Tibial nerve (tissue), 4 donors: ENCODE data around the gene TMPRSS7. TPM values are rescaled to one million over a fixed set of nuclear protein-coding genes. Genes with fewer than 3 reads are reported as not detected.
A peak's percentile ranks its signal among the peaks of the same experiment; 100 is the strongest.

Source experiments
- DNase-seq, 2 donors: peaks; one replicate each; pipeline ENCODE4 v3.0.0-alpha.2; 2019; ENCODE audit warnings: low spot score in 2 of 2
- H3K27ac ChIP-seq, 4 donors: fragments of 200-600 bp; sonication (generic) in 3 of 4; one replicate each; pipeline ENCODE4 v1.5.1; 2017 to 2019; ENCODE audit warnings: mild to moderate bottlenecking in 1 of 4
- H3K27me3 ChIP-seq, 2 donors: fragments of 200-600 bp; sonication (generic) in 1 of 2; one replicate each; pipeline versions ENCODE4 v1.5.1 to v1.6.0; 2017 to 2019
- H3K36me3 ChIP-seq, 3 donors: fragments of 200-600 bp; sonication (generic); one replicate each; pipeline ENCODE4 v1.5.1; 2018 to 2019
- H3K4me1 ChIP-seq, 4 donors: fragments of 200-600 bp; sonication (generic) in 3 of 4; one replicate each; pipeline ENCODE4 v1.5.1; 2017 to 2019
- H3K4me3 ChIP-seq, 4 donors: fragments of 200-600 bp; sonication (generic) in 3 of 4; one replicate each; pipeline ENCODE4 v1.5.1; 2017 to 2019; ENCODE audit warnings: mild to moderate bottlenecking in 1 of 4, moderate library complexity in 1 of 4
- H3K9me3 ChIP-seq, 4 donors: fragments of 200-600 bp; sonication (generic) in 3 of 4; one replicate each; pipeline ENCODE4 v1.5.1; 2017 to 2019
- EP300 ChIP-seq, 2 donors: sonication (generic); formaldehyde crosslinking; IDR thresholded peaks; one replicate each; pipeline ENCODE4 v1.6.1; 2017; ENCODE audit warnings: antibody characterized with exemption in 2 of 2, mild to moderate bottlenecking in 1 of 2
- POLR2A ChIP-seq, 2 donors: fragments of 450-650 bp; IDR thresholded peaks; one replicate each; pipeline ENCODE4 v1.6.1; 2017; ENCODE audit warnings: antibody characterized with exemption in 2 of 2, mild to moderate bottlenecking in 2 of 2, moderate library complexity in 2 of 2
- WGBS, 2 donors: methylation state at CpG; one replicate each; pipeline ENCODE4 v1.1.5; 2018; 5-methylcytosine and 5-hydroxymethylcytosine counted together
- total RNA-seq, 4 donors: library from RNA; depleted of rRNA; stranded (reverse); fragments of >200 nt; gene quantifications; one replicate each; pipeline ENCODE4 v1.1.0, GENCODE V29; 2016
- TF ChIP-seq, protein P1 (sequence below), 5 experiments: fragments of 200-600 bp in 3 of 5; fragments of 450-650 bp in 2 of 5; sonication (generic) in 3 of 5; IDR thresholded peaks; one replicate each; pipeline ENCODE4 v1.5.1; 2016 to 2019; ENCODE audit warnings: antibody characterized with exemption in 5 of 5, mild to moderate bottlenecking in 3 of 5, moderate library complexity in 2 of 5

Gene TMPRSS7
- total RNA-seq, 4 donors from 2014 or later = not detected

DNA sequence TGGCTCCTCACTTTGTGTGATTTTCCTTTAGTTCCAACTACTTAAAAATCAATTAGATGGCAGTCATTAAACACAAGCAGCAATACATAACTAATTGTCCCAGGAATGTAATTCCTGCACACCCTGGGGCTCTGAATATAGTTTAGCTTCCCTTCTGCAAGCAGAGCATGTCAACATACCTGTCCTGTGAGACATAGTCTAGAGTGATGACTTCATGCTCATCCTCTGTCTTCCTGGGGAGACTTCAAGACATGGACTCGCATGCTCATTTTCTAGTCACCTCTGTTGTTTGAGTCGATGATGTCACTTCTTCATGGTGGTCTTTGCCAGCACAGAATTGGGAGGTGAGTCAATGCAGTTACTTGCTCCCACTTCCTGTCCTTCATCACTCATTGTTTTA lies 67.4 kb downstream of the TMPRSS7 start:
- no peak overlapping the region for H3K4me3 ChIP-seq
- DNase-seq = no peak
- H3K27me3 ChIP-seq = no peaks in the 10 kb centered on the region
- H3K9me3 ChIP-seq = no peaks in the 10 kb centered on the region
- 85 to 90% methylated on average over 2 of the region's 2 CpGs for WGBS, 2 donors
- H3K36me3 ChIP-seq = no peaks in the 10 kb centered on the region
- no peaks in the 10 kb centered on the region for H3K4me1 ChIP-seq
- TF ChIP-seq POLR2A (IDR thresholded peaks at IDR 0.05) (no peak), EP300 (IDR thresholded peaks at IDR 0.05) (no peak)
- TF ChIP-seq, protein P1, sequence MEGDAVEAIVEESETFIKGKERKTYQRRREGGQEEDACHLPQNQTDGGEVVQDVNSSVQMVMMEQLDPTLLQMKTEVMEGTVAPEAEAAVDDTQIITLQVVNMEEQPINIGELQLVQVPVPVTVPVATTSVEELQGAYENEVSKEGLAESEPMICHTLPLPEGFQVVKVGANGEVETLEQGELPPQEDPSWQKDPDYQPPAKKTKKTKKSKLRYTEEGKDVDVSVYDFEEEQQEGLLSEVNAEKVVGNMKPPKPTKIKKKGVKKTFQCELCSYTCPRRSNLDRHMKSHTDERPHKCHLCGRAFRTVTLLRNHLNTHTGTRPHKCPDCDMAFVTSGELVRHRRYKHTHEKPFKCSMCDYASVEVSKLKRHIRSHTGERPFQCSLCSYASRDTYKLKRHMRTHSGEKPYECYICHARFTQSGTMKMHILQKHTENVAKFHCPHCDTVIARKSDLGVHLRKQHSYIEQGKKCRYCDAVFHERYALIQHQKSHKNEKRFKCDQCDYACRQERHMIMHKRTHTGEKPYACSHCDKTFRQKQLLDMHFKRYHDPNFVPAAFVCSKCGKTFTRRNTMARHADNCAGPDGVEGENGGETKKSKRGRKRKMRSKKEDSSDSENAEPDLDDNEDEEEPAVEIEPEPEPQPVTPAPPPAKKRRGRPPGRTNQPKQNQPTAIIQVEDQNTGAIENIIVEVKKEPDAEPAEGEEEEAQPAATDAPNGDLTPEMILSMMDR (IDR thresholded peaks at IDR 0.05) = no peak
- H3K27ac ChIP-seq = no peak overlapping the region

DNA sequence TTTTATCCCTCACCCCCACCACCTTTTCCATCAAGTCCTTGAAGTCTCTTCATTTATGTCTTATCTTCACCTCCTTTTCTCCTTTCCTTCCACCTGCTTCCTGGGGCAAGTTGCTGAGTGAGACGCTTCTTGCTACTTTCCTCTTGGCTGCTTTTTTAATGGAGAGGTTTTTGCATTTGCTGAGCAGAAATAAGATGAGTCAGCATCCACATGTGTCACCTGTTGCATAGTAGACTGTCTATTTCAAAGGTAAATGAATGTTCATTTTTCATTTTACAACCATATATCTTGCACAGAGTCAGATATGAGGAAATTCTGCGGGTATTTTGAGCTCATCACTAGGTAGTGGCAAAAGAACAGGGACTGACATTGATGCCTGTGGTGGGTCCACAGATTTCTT lies 70.2 kb downstream of the TMPRSS7 start:
- Histone ChIP-seq H3K4me3 (no peak overlapping the region), H3K4me1 (no peaks in the 10 kb centered on the region), H3K9me3 (no peaks in the 10 kb centered on the region), H3K27me3 (no peaks in the 10 kb centered on the region), H3K27ac (no peak overlapping the region), H3K36me3 (no peaks in the 10 kb centered on the region)
- 91 to 96% methylated on average over 2 of the region's 2 CpGs for WGBS, 2 donors
- no peak for TF ChIP-seq POLR2A (IDR thresholded peaks at IDR 0.05)
- TF ChIP-seq EP300 (IDR thresholded peaks at IDR 0.05) = no peak
- TF ChIP-seq, protein P1 (IDR thresholded peaks at IDR 0.05) = no peak
- no peak for DNase-seq

DNA sequence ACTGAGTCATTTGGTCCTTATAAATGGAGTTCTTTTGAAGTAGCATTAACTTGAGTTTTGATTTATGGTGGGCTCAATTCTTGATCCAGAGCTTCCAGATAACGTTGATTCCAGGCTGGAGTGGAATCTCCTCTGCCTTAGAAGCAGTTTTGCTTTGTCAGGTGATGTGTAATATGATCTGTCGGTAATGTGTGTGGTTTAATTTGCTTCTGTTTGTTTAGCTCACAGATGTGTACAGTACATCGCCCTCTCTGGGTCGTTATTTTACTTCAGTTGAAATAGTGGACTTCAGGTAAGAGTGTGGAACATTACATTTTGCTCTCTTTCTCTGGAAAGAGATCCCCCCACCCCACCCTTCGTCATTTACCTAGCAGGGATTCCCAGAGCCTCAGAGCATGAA lies 74.8 kb downstream of the TMPRSS7 start:
- TF ChIP-seq, protein P1 (IDR thresholded peaks at IDR 0.05) = no peak
- TF ChIP-seq EP300 (IDR thresholded peaks at IDR 0.05) (no peak), POLR2A (IDR thresholded peaks at IDR 0.05) (no peak)
- 75 to 82% methylated on average over 5 of the region's 5 CpGs for WGBS, 2 donors
- H3K4me3 ChIP-seq = no peak overlapping the region
- no peaks in the 10 kb centered on the region for H3K36me3 ChIP-seq
- H3K4me1 ChIP-seq = no peaks in the 10 kb centered on the region
- DNase-seq = no peak
- H3K9me3 ChIP-seq = no peaks in the 10 kb centered on the region
- no peak overlapping the region for H3K27ac ChIP-seq
- no peaks in the 10 kb centered on the region for H3K27me3 ChIP-seq

DNA sequence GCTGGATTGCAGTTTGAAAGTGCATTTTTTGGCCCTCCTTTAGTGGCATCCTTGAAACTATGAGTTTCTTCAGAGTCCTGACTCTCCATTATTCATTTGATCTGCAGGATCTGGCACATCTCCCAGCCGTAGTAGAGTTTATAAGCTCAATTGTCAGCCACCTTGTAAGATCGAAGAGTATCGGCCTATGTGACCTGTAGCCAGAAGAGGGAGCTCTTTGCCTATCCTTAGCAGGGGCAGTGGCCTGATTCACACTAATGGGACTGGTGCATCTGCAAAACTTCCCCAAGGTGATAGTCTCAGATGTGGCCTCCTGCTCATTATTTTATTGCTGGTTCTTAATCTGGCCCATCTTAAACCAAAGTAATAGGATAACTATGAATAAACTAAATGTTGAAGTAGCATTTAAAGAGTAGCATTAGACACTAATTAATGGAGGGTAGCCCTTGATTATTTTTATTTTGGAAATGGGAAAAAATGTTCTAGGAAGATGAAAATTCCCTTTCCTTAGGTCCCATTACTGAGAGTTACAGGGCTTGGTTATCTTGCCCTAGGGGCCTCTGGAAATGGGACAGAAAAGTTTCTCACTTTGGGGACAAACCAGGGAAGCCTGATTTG lies 77.4 kb downstream of the TMPRSS7 start:
- 12 to 34% methylated on average over 3 of the region's 3 CpGs for WGBS, 2 donors
- Histone ChIP-seq H3K4me3 (no peak overlapping the region), H3K27ac (no peak overlapping the region), H3K4me1 (peaks cover 0 to 14% (median 0%) of the 10 kb centered on the region in 4 donors), H3K9me3 (no peaks in the 10 kb centered on the region), H3K36me3 (no peaks in the 10 kb centered on the region), H3K27me3 (no peaks in the 10 kb centered on the region)
- peak in 1 of 2 donors; percentile 53 for DNase-seq
- TF ChIP-seq POLR2A (IDR thresholded peaks at IDR 0.05) (no peak), EP300 (IDR thresholded peaks at IDR 0.05) (no peak)
- TF ChIP-seq, protein P1 (IDR thresholded peaks at IDR 0.05) = peak; percentile 44 to 63 (median 58)

DNA sequence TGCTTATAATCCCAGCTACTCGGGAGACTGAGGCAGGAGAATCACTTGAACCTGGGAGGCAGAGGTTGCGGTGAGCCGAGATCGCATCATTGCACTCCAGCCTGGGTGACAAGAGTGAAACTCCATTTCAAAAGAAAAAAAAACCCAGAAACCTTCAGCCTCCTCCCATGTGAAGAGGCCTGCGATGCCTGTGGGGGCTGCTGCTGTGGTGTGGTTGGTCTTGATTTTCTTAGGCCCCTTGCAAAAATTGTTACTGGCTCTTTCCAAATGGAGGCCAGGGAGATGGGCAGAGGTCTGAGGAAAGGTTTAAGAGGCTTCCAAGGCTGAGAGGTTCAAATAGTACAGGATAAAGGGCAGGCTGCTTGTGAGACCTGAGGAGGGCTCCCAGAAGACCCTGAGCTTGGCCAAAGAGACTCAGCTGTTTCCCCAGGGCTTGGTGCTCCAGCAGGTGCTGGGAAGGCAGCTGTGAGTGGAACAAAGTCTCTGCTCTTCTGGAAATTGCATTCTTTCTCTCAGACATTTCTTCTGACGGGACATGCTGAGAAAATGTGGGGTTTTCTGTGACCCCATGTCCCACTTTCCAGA lies 80.1 kb downstream of the TMPRSS7 start:
- H3K4me1 ChIP-seq = peaks cover 0 to 28% (median 2%) of the 10 kb centered on the region in 4 donors
- no peaks in the 10 kb centered on the region for H3K9me3 ChIP-seq
- no peaks in the 10 kb centered on the region for H3K27me3 ChIP-seq
- no peak for DNase-seq
- TF ChIP-seq, protein P1 (IDR thresholded peaks at IDR 0.05) = no peak
- TF ChIP-seq POLR2A (IDR thresholded peaks at IDR 0.05) = no peak
- 91 to 97% methylated on average over 6 of the region's 6 CpGs for WGBS, 2 donors
- H3K4me3 ChIP-seq = no peak overlapping the region
- H3K36me3 ChIP-seq = no peaks in the 10 kb centered on the region
- H3K27ac ChIP-seq = no peak overlapping the region
